H9 (cell line): Measurements from ENCODE around the gene C10orf71. TPM values are rescaled to one million over a fixed set of nuclear protein-coding genes. Genes with fewer than 3 reads are reported as not detected.

Source experiments
- DNase-seq: peaks from one replicate; pipeline ENCODE4 v3.0.0-alpha.2; 2017
- H2AFZ ChIP-seq: one replicate; pipeline ENCODE4 v1.6.1; 2013; ENCODE audit warnings: mild to moderate bottlenecking, low read length, control low read depth, moderate library complexity
- H2AK5ac ChIP-seq: 2 replicates; pipeline ENCODE4 v1.6.1; 2013; ENCODE audit warnings: low read length, control low read depth, mixed read lengths; ENCODE audit not compliant: insufficient read length
- H2BK120ac ChIP-seq: one replicate; pipeline ENCODE4 v1.6.1; 2013; ENCODE audit warnings: low read depth, mild to moderate bottlenecking, low read length, control low read depth, inconsistent platforms; ENCODE audit not compliant: poor library complexity, severe bottlenecking
- H2BK12ac ChIP-seq: 2 replicates; pipeline ENCODE4 v1.6.1; 2013; ENCODE audit warnings: low read length, control low read depth, mixed read lengths, low read depth; ENCODE audit not compliant: insufficient read length
- H2BK15ac ChIP-seq: 2 replicates; pipeline ENCODE4 v1.6.1; 2013; ENCODE audit warnings: low read depth, low read length, control low read depth
- H2BK20ac ChIP-seq: one replicate; pipeline ENCODE4 v1.6.1; 2013; ENCODE audit warnings: low read depth, mild to moderate bottlenecking, low read length, control low read depth, inconsistent platforms; ENCODE audit not compliant: poor library complexity, severe bottlenecking
- H2BK5ac ChIP-seq: 2 replicates; pipeline ENCODE4 v1.6.1; 2013; ENCODE audit warnings: low read length, control low read depth, mixed read lengths; ENCODE audit not compliant: insufficient read length
- H3K14ac ChIP-seq: 2 replicates; pipeline ENCODE4 v1.6.1; 2013; ENCODE audit warnings: low read length, control low read depth; ENCODE audit not compliant: insufficient read depth
- H3K18ac ChIP-seq: 2 replicates; pipeline ENCODE4 v1.6.1; 2013; ENCODE audit warnings: low read depth, mild to moderate bottlenecking, mixed read lengths, low read length, control low read depth; ENCODE audit not compliant: insufficient read length
- H3K23ac ChIP-seq: 2 replicates; pipeline ENCODE4 v1.6.1; 2013; ENCODE audit warnings: low read length, control low read depth, mixed read lengths, low read depth; ENCODE audit not compliant: insufficient read length
- H3K23me2 ChIP-seq: 2 replicates; pipeline ENCODE4 v1.6.1; 2013; ENCODE audit warnings: low read depth, mild to moderate bottlenecking, mixed read lengths, low read length, control low read depth; ENCODE audit not compliant: insufficient read length, poor library complexity, severe bottlenecking
- H3K27ac ChIP-seq: 2 replicates; pipeline ENCODE4 v1.5.1; 2013; ENCODE audit warnings: low read length, control low read depth, mixed read lengths, low read depth; ENCODE audit not compliant: insufficient read length
- H3K27me3 ChIP-seq: 2 replicates; pipeline ENCODE4 v1.6.1; 2013; ENCODE audit warnings: low read length, control low read depth, inconsistent platforms; ENCODE audit not compliant: insufficient read depth
- H3K4ac ChIP-seq: 2 replicates; pipeline ENCODE4 v1.6.1; 2013; ENCODE audit warnings: low read depth, mild to moderate bottlenecking, control low read depth, inconsistent platforms, low read length, moderate library complexity
- H3K4me1 ChIP-seq: 2 replicates; pipeline ENCODE4 v1.6.1; 2013; ENCODE audit warnings: low read length, control low read depth, inconsistent platforms; ENCODE audit not compliant: insufficient read depth
- H3K4me2 ChIP-seq: 2 replicates; pipeline ENCODE4 v1.6.1; 2013; ENCODE audit warnings: low read length, control low read depth, mixed read lengths; ENCODE audit not compliant: insufficient read length, insufficient read depth
- H3K56ac ChIP-seq: 2 replicates; pipeline ENCODE4 v1.6.1; 2013; ENCODE audit warnings: low read depth, mild to moderate bottlenecking, mixed read lengths, low read length, control low read depth; ENCODE audit not compliant: insufficient read length
- H3K79me1 ChIP-seq: 2 replicates; pipeline ENCODE4 v1.6.1; 2013; ENCODE audit warnings: low read depth, mild to moderate bottlenecking, moderate library complexity, low read length, control low read depth, inconsistent platforms; ENCODE audit not compliant: insufficient read depth, poor library complexity, severe bottlenecking
- H3K79me2 ChIP-seq: 2 replicates; pipeline ENCODE4 v1.6.1; 2013; ENCODE audit warnings: low read length, control low read depth, inconsistent platforms; ENCODE audit not compliant: insufficient read depth
- H3K9ac ChIP-seq: 2 replicates; pipeline ENCODE4 v1.6.1; 2013; ENCODE audit warnings: low read length, control low read depth, mixed read lengths; ENCODE audit not compliant: insufficient read length; ENCODE audit errors: extremely low read depth
- H3K9me3 ChIP-seq: one replicate; pipeline ENCODE4 v1.6.1; 2013; ENCODE audit warnings: low read depth, low read length, inconsistent platforms; ENCODE audit not compliant: control insufficient read depth
- H3T11ph ChIP-seq: one replicate; pipeline ENCODE4 v1.6.1; 2013; ENCODE audit warnings: mild to moderate bottlenecking, low read length, control low read depth, inconsistent platforms
- H4K20me1 ChIP-seq: one replicate; pipeline ENCODE4 v1.6.1; 2013; ENCODE audit not compliant: control insufficient read depth, insufficient read length, insufficient read depth
- H4K5ac ChIP-seq: 2 replicates; pipeline ENCODE4 v1.6.1; 2013; ENCODE audit warnings: low read depth, mild to moderate bottlenecking, mixed read lengths, low read length, control low read depth; ENCODE audit not compliant: insufficient read length
- H4K8ac ChIP-seq: replicated peaks from 2 replicates; pipeline ENCODE4 v1.6.1; 2013; ENCODE audit warnings: low read length, control low read depth, mixed read lengths, low read depth; ENCODE audit not compliant: insufficient read length
- H4K91ac ChIP-seq: 2 replicates; pipeline ENCODE4 v1.6.1; 2013; ENCODE audit warnings: low read depth, mild to moderate bottlenecking, moderate library complexity, mixed read lengths, low read length, control low read depth; ENCODE audit not compliant: insufficient read length
- H3K27ac Mint-ChIP-seq, 3 experiments: 2 replicates in 2 of 3; 3 replicates in 1 of 3; pipeline ENCODE4 v1.8.0; 2020 to 2021; ENCODE audit warnings: mixed read lengths in 3 of 3, mild to moderate bottlenecking in 1 of 3, moderate library complexity in 1 of 3
- H3K27me3 Mint-ChIP-seq: 2 replicates; pipeline ENCODE4 v1.8.0; 2021; ENCODE audit warnings: low read depth, mild to moderate bottlenecking, moderate library complexity, mixed read lengths
- H3K36me3 Mint-ChIP-seq, 3 experiments: 2 replicates in 2 of 3; 3 replicates in 1 of 3; pipeline ENCODE4 v1.8.0; 2020 to 2021; ENCODE audit warnings: low read depth in 3 of 3, mixed read lengths in 3 of 3; ENCODE audit not compliant: insufficient read depth in 1 of 3
- H3K4me1 Mint-ChIP-seq, 2 experiments: 2 replicates each; pipeline ENCODE4 v1.8.0; 2020; ENCODE audit warnings: mixed read lengths in 2 of 2
- H3K4me3 Mint-ChIP-seq, 2 experiments: 2 replicates in 1 of 2; 3 replicates in 1 of 2; pipeline ENCODE4 v1.8.0; 2020 to 2021; ENCODE audit warnings: mild to moderate bottlenecking in 2 of 2, mixed read lengths in 2 of 2, moderate library complexity in 1 of 2
- H3K9me3 Mint-ChIP-seq, 2 experiments: 2 replicates in 1 of 2; 3 replicates in 1 of 2; pipeline ENCODE4 v1.8.0; 2020; ENCODE audit warnings: mild to moderate bottlenecking in 2 of 2, mixed read lengths in 2 of 2, moderate library complexity in 1 of 2
- WGBS: extraction: QIAGEN DNeasy Blood & Tissue Kit; methylation state at CpG from one replicate; pipeline ENCODE4 v1.1.7; 2013; ENCODE audit warnings: missing lambda C conversion rate, low lambda C conversion rate, mixed read lengths; ENCODE audit not compliant: insufficient read length; ENCODE audit errors: extremely low coverage; 5-methylcytosine and 5-hydroxymethylcytosine counted together
- total RNA-seq: library from RNA; stranded (reverse); gene quantifications from 2 replicates; pipeline ENCODE4 v1.2.1, GENCODE V29; 2021
- TF ChIP-seq, protein P1 (sequence below): fragments of 200-600 bp; sonication (generic); conservative IDR thresholded peaks from 3 replicates; pipeline ENCODE4 v1.8.0; 2021; ENCODE audit warnings: antibody characterized with exemption, mild to moderate bottlenecking

C10orf71 gene
- total RNA-seq, 1 experiment from 2014 or later: not detected

DNA sequence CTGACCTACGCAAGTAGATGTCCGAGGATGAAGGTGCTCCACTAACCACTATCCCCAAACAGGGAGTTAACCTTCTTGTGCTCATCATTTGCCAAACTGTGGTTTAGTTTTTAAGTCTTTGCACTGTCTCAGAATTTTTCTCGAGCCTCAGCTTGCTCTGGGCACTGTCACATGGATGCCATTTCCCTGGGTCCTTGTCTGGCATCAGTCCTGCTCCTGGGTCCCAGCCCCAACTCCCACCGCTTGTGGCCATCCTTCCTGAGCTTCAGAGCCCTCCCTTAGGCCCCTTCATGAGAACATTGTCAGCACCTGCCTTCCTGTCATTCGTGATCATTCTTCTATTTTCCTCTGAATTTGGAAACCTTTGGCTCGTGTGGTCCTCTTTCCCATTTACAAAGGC is 33.8 kb downstream of the C10orf71 start:
- Histone ChIP-seq H3K23ac (no peak overlapping the region), H2AK5ac (no peak overlapping the region), H2AFZ (no peak overlapping the region), H3K79me1 (no peaks in the 10 kb centered on the region), H3K9ac (no peak overlapping the region), H4K5ac (no peak overlapping the region), H2BK5ac (no peak overlapping the region), H4K8ac (no peak overlapping the region), H4K91ac (no peak overlapping the region), H2BK20ac (no peak overlapping the region), H3K56ac (no peak overlapping the region), H3K4me2 (no peak overlapping the region), H2BK12ac (no peak overlapping the region), H2BK120ac (no peak overlapping the region), H3T11ph (no peak overlapping the region), H3K27me3 (no peaks in the 10 kb centered on the region), H3K9me3 (no peaks in the 10 kb centered on the region), H3K14ac (no peak overlapping the region), H3K23me2 (no peaks in the 10 kb centered on the region), H3K4me1 (no peaks in the 10 kb centered on the region), H3K4ac (no peak overlapping the region), H3K79me2 (no peaks in the 10 kb centered on the region), H3K27ac (no peak overlapping the region), H4K20me1 (no peaks in the 10 kb centered on the region), H2BK15ac (no peak overlapping the region), H3K18ac (no peak overlapping the region)
- Mint-ChIP-seq H3K4me3 (no peak overlapping the region), H3K4me1 (peaks cover 3% of the 10 kb centered on the region in 2 experiments), H3K27ac (no peak overlapping the region), H3K36me3 (no peaks in the 10 kb centered on the region), H3K27me3 (peaks cover 17% of the 10 kb centered on the region), H3K9me3 (no peaks in the 10 kb centered on the region; a peak in 1 of 5 replicates)
- no CpG with 5 or more reads among the region's 6 CpGs for WGBS
- no peak for DNase-seq
- TF ChIP-seq, protein P1, sequence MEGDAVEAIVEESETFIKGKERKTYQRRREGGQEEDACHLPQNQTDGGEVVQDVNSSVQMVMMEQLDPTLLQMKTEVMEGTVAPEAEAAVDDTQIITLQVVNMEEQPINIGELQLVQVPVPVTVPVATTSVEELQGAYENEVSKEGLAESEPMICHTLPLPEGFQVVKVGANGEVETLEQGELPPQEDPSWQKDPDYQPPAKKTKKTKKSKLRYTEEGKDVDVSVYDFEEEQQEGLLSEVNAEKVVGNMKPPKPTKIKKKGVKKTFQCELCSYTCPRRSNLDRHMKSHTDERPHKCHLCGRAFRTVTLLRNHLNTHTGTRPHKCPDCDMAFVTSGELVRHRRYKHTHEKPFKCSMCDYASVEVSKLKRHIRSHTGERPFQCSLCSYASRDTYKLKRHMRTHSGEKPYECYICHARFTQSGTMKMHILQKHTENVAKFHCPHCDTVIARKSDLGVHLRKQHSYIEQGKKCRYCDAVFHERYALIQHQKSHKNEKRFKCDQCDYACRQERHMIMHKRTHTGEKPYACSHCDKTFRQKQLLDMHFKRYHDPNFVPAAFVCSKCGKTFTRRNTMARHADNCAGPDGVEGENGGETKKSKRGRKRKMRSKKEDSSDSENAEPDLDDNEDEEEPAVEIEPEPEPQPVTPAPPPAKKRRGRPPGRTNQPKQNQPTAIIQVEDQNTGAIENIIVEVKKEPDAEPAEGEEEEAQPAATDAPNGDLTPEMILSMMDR: no peak
